ENCODE results near the gene NIT1.
A peak's percentile ranks its signal among the peaks of the same experiment; 100 is the strongest.

Gene NIT1

GRCh38 chr1:161159087-161159912, 41.4 kb downstream of the NIT1 start, which contains the start of gene USP21:
Gene USP21, plus strand, starts transcription at chr1:161159500. Its CDS starts 1,141 bp downstream, at chr1:161160641.
- ATAC-seq (replicated peaks) = peak; percentile 92
- DNase-seq = peak; percentile 91 to 94 (median 92)
- Mint-ChIP-seq H3K36me3 (ENCODE audit: insufficient read depth) (peaks cover 36% of the 10 kb centered on the region), H3K4me3 (peak within 1 kb of the TSS; percentile 88 to 91), H3K4me1 (ENCODE audit: low read depth in 2 of 2) (peaks cover 50 to 60% of the 10 kb centered on the region in 2 donors), H3K27ac (peak within 1 kb of the TSS; percentile 92 to 95), H3K9me3 (no peaks in the 10 kb centered on the region), H3K27me3 (no peaks in the 10 kb centered on the region)

- Mint-ChIP-seq H3K9me3 (no peaks in the 10 kb centered on the region), H3K27me3 (no peaks in the 10 kb centered on the region), H3K4me1 (ENCODE audit: low read depth in 2 of 2) (peaks cover 46 to 59% of the 10 kb centered on the region in 2 donors), H3K36me3 (ENCODE audit: insufficient read depth) (peaks cover 38% of the 10 kb centered on the region), H3K27ac (peak overlapping the region; percentile 92 to 95), H3K4me3 (peak overlapping the region; percentile 88 to 91)
- DNase-seq (no peak), ATAC-seq (replicated peaks) (no peak)
Observed at GRCh38 chr1:161159913-161160243, 42.0 kb downstream of the NIT1 start.

GRCh38 chr1:161160671-161161145, 42.8 kb downstream of the NIT1 start:
- Mint-ChIP-seq H3K36me3 (ENCODE audit: insufficient read depth) (peaks cover 44% of the 10 kb centered on the region), H3K9me3 (no peaks in the 10 kb centered on the region), H3K27ac (peak overlapping the region; percentile 49 to 95), H3K4me1 (ENCODE audit: low read depth in 2 of 2) (peaks cover 43 to 57% of the 10 kb centered on the region in 2 donors), H3K27me3 (no peaks in the 10 kb centered on the region), H3K4me3 (peak overlapping the region; percentile 88 to 91)
- DNase-seq (no peak), ATAC-seq (replicated peaks) (no peak)

GRCh38 chr1:161161652-161162051, 43.7 kb downstream of the NIT1 start:
- Mint-ChIP-seq H3K4me3 (peak overlapping the region in 1 of 2 donors; percentile 88), H3K36me3 (ENCODE audit: insufficient read depth) (peaks cover 50% of the 10 kb centered on the region), H3K27me3 (no peaks in the 10 kb centered on the region), H3K9me3 (no peaks in the 10 kb centered on the region), H3K27ac (peak overlapping the region; percentile 35 to 80), H3K4me1 (ENCODE audit: low read depth in 2 of 2) (peaks cover 42 to 64% of the 10 kb centered on the region in 2 donors)
- ATAC-seq (replicated peaks) = no peak
- DNase-seq = no peak

GRCh38 chr1:161162052-161162451, 44.1 kb downstream of the NIT1 start:
- Mint-ChIP-seq H3K36me3 (ENCODE audit: insufficient read depth) (peaks cover 46% of the 10 kb centered on the region), H3K27ac (peak overlapping the region in 1 of 2 donors; percentile 35), H3K9me3 (no peaks in the 10 kb centered on the region), H3K27me3 (no peaks in the 10 kb centered on the region), H3K4me1 (ENCODE audit: low read depth in 2 of 2) (peaks cover 45 to 64% of the 10 kb centered on the region in 2 donors), H3K4me3 (peak overlapping the region in 1 of 2 donors; percentile 88)
- DNase-seq (no peak), ATAC-seq (replicated peaks) (no peak)

GRCh38 chr1:161162806-161163205, 44.9 kb downstream of the NIT1 start:
- H3K36me3 Mint-ChIP-seq (ENCODE audit: insufficient read depth) = peaks cover 39% of the 10 kb centered on the region
- H3K4me1 Mint-ChIP-seq (ENCODE audit: low read depth in 2 of 2) = peaks cover 51 to 69% of the 10 kb centered on the region in 2 donors
- ATAC-seq (replicated peaks) (no peak), DNase-seq (no peak)
- H3K27ac Mint-ChIP-seq = no peak overlapping the region
- H3K27me3 Mint-ChIP-seq = no peaks in the 10 kb centered on the region
- no peak overlapping the region for H3K4me3 Mint-ChIP-seq
- H3K9me3 Mint-ChIP-seq = no peaks in the 10 kb centered on the region

GRCh38 chr1:161163793-161164192, 45.9 kb downstream of the NIT1 start:
- Mint-ChIP-seq H3K36me3 (ENCODE audit: insufficient read depth) (peaks cover 33% of the 10 kb centered on the region), H3K27me3 (no peaks in the 10 kb centered on the region), H3K4me1 (ENCODE audit: low read depth in 2 of 2) (peaks cover 53 to 69% of the 10 kb centered on the region in 2 donors), H3K4me3 (no peak overlapping the region), H3K9me3 (no peaks in the 10 kb centered on the region), H3K27ac (peak overlapping the region; percentile 97 to 99)
- ATAC-seq (replicated peaks) (no peak), DNase-seq (no peak)

- Mint-ChIP-seq H3K36me3 (ENCODE audit: insufficient read depth) (peaks cover 26% of the 10 kb centered on the region), H3K4me3 (peak overlapping the region; percentile 83 to 95), H3K27me3 (no peaks in the 10 kb centered on the region), H3K27ac (peak overlapping the region; percentile 97 to 99), H3K4me1 (ENCODE audit: low read depth in 2 of 2) (peaks cover 44 to 64% of the 10 kb centered on the region in 2 donors), H3K9me3 (no peaks in the 10 kb centered on the region)
- ATAC-seq (replicated peaks) (no peak), DNase-seq (no peak)
Observed at GRCh38 chr1:161164901-161165610, 47.2 kb downstream of the NIT1 start.

GRCh38 chr1:161165742-161166668, 48.1 kb downstream of the NIT1 start, which contains the start of gene PPOX:
Gene PPOX, plus strand, starts transcription at chr1:161166426. Its CDS starts 422 bp downstream, at chr1:161166848.
- H3K4me3 Mint-ChIP-seq = peak within 1 kb of the TSS; percentile 83 to 95
- peaks cover 28% of the 10 kb centered on the region for H3K36me3 Mint-ChIP-seq (ENCODE audit: insufficient read depth)
- DNase-seq (peak; percentile 88 to 92 (median 89)), ATAC-seq (replicated peaks) (peak; percentile 88)
- H3K4me1 Mint-ChIP-seq (ENCODE audit: low read depth in 2 of 2) = peaks cover 42 to 58% of the 10 kb centered on the region in 2 donors
- no peaks in the 10 kb centered on the region for H3K9me3 Mint-ChIP-seq
- no peaks in the 10 kb centered on the region for H3K27me3 Mint-ChIP-seq
- peak within 1 kb of the TSS; percentile 97 to 99 for H3K27ac Mint-ChIP-seq

- DNase-seq = no peak
- Mint-ChIP-seq H3K36me3 (ENCODE audit: insufficient read depth) (peaks cover 37% of the 10 kb centered on the region), H3K27me3 (no peaks in the 10 kb centered on the region), H3K4me1 (ENCODE audit: low read depth in 2 of 2) (peaks cover 36 to 54% of the 10 kb centered on the region in 2 donors), H3K4me3 (peak overlapping the region; percentile 83 to 95), H3K9me3 (no peaks in the 10 kb centered on the region), H3K27ac (peak overlapping the region; percentile 97 to 99)
- no peak for ATAC-seq (replicated peaks)
Observed at GRCh38 chr1:161166669-161167548, 49.0 kb downstream of the NIT1 start.

GRCh38 chr1:161168906-161169305, 51.0 kb downstream of the NIT1 start:
- Mint-ChIP-seq H3K4me3 (no peak overlapping the region), H3K4me1 (ENCODE audit: low read depth in 2 of 2) (peaks cover 35 to 51% of the 10 kb centered on the region in 2 donors), H3K9me3 (no peaks in the 10 kb centered on the region), H3K27me3 (no peaks in the 10 kb centered on the region), H3K27ac (peak overlapping the region in 1 of 2 donors; percentile 74), H3K36me3 (ENCODE audit: insufficient read depth) (peaks cover 55% of the 10 kb centered on the region)
- DNase-seq (no peak), ATAC-seq (replicated peaks) (no peak)

All from effector memory CD8-positive, alpha-beta T cell (primary cell).